ENCODE data around the gene HOXA10. TPM values are rescaled to one million over a fixed set of nuclear protein-coding genes. Genes with fewer than 3 reads are reported as not detected.

HOXA10 gene
- total RNA-seq, 1 experiment from 2014 or later, result 19.6 TPM

DNA sequence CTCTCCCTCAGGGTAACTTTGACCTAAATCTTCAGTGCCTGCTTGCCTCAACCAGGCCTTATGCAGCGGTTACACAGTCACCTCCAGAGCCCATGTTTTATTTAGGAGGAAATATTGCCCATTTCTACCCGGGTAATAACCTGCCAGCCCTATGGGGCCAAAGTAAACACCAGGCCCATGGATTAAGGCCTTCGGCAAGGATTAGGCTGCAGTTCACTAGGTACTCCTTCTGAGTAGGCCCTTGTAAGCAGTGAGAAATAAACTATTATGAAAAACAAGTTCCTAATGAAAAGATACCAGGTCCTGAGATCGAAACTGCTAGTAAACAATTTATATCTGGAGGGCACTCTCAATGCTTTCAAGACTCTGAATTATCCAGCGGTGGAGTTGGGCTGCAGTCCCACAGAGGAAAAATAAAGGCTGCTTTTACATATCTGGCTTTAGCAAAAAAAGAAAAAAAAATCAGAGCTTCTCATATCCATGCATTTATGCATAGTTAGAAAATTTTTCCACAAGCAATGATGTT lies 3.7 kb upstream of the HOXA10 start:
- Histone ChIP-seq H3K9me3 (ENCODE audit: control insufficient read depth in 1 of 2, insufficient read depth in 1 of 2, low read depth in 1 of 2, low read length in 2 of 2) (no peaks in the 10 kb centered on the region), H4K20me1 (ENCODE audit: insufficient read depth) (no peaks in the 10 kb centered on the region), H3K9me2 (ENCODE audit: insufficient read depth) (no peaks in the 10 kb centered on the region), H3K36me3 (ENCODE audit: control insufficient read depth in 1 of 2, insufficient read depth in 2 of 2, low read length in 2 of 2) (no peaks in the 10 kb centered on the region), H3K4me2 (ENCODE audit: low read length) (no peak overlapping the region), H3K9ac (ENCODE audit: low read length) (no peak overlapping the region), H2AFZ (ENCODE audit: low read depth, low read length, poor library complexity, severe bottlenecking) (no peak overlapping the region), H3K4me1 (ENCODE audit: control insufficient read depth in 1 of 2, insufficient read depth in 2 of 2, low read length in 2 of 2) (peaks cover 28 to 50% of the 10 kb centered on the region in 2 experiments), H3K27ac (ENCODE audit: low read depth, low read length) (no peak overlapping the region), H3K27me3 (ENCODE audit: insufficient read depth, low read length) (no peaks in the 10 kb centered on the region), H3K4me3 (replicated peaks in 1 of 2; ENCODE audit: low read depth in 1 of 2, low read length in 2 of 2) (no peak overlapping the region), H3K79me2 (ENCODE audit: insufficient read depth, low read length) (peaks cover 20% of the 10 kb centered on the region)
- TF ChIP-seq EGR1 (IDR thresholded peaks at IDR 0.05; ENCODE audit: low read depth), result no peak
- TF ChIP-seq EZH2 (IDR thresholded peaks at IDR 0.05), result no peak
- no peak for TF ChIP-seq SP1 (IDR thresholded peaks at IDR 0.05; ENCODE audit: low read depth)
- TF ChIP-seq, protein P1, sequence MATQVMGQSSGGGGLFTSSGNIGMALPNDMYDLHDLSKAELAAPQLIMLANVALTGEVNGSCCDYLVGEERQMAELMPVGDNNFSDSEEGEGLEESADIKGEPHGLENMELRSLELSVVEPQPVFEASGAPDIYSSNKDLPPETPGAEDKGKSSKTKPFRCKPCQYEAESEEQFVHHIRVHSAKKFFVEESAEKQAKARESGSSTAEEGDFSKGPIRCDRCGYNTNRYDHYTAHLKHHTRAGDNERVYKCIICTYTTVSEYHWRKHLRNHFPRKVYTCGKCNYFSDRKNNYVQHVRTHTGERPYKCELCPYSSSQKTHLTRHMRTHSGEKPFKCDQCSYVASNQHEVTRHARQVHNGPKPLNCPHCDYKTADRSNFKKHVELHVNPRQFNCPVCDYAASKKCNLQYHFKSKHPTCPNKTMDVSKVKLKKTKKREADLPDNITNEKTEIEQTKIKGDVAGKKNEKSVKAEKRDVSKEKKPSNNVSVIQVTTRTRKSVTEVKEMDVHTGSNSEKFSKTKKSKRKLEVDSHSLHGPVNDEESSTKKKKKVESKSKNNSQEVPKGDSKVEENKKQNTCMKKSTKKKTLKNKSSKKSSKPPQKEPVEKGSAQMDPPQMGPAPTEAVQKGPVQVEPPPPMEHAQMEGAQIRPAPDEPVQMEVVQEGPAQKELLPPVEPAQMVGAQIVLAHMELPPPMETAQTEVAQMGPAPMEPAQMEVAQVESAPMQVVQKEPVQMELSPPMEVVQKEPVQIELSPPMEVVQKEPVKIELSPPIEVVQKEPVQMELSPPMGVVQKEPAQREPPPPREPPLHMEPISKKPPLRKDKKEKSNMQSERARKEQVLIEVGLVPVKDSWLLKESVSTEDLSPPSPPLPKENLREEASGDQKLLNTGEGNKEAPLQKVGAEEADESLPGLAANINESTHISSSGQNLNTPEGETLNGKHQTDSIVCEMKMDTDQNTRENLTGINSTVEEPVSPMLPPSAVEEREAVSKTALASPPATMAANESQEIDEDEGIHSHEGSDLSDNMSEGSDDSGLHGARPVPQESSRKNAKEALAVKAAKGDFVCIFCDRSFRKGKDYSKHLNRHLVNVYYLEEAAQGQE (IDR thresholded peaks at IDR 0.05; ENCODE audit: low read depth), result no peak
- TF ChIP-seq, protein P2, sequence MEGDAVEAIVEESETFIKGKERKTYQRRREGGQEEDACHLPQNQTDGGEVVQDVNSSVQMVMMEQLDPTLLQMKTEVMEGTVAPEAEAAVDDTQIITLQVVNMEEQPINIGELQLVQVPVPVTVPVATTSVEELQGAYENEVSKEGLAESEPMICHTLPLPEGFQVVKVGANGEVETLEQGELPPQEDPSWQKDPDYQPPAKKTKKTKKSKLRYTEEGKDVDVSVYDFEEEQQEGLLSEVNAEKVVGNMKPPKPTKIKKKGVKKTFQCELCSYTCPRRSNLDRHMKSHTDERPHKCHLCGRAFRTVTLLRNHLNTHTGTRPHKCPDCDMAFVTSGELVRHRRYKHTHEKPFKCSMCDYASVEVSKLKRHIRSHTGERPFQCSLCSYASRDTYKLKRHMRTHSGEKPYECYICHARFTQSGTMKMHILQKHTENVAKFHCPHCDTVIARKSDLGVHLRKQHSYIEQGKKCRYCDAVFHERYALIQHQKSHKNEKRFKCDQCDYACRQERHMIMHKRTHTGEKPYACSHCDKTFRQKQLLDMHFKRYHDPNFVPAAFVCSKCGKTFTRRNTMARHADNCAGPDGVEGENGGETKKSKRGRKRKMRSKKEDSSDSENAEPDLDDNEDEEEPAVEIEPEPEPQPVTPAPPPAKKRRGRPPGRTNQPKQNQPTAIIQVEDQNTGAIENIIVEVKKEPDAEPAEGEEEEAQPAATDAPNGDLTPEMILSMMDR (IDR thresholded peaks at IDR 0.05 in 2 of 3, conservative IDR thresholded peaks at IDR 0.05 in 1 of 3; ENCODE audit: borderline replicate concordance in 1 of 3, insufficient read depth in 1 of 3, low read depth in 2 of 3, low read length in 2 of 3), result no peak
- TF ChIP-seq, protein P3, sequence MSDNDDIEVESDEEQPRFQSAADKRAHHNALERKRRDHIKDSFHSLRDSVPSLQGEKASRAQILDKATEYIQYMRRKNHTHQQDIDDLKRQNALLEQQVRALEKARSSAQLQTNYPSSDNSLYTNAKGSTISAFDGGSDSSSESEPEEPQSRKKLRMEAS (IDR thresholded peaks at IDR 0.05), result no peak
- TF ChIP-seq CEBPB (IDR thresholded peaks at IDR 0.05; ENCODE audit: low read depth), result no peak
- POLR2A ChIA-PET, result no interaction called here
- DNase-seq (ENCODE audit: low read depth, low spot score), result no peak
- ATAC-seq, result no peak
- intact Hi-C loops (cut with micrococcal nuclease), result no loop called here
- BruUV-seq (replicated peaks), result no TSS peak
- CTCF ChIA-PET, result no interaction called here
- RAD21 ChIA-PET (ENCODE audit: low non-redundant PET in 1 of 2, low total read pairs in 2 of 2, uncharacterized antibody in 2 of 2, unreplicated experiment in 2 of 2), result no interaction called here
